ENCODE results near the gene CDKAL1.
"Not testable (repeated sequence)": the region's sequence is repeated elsewhere in the genome, so short reads cannot be mapped to it uniquely, and the experiment has no call there.

Gene CDKAL1

DNA sequence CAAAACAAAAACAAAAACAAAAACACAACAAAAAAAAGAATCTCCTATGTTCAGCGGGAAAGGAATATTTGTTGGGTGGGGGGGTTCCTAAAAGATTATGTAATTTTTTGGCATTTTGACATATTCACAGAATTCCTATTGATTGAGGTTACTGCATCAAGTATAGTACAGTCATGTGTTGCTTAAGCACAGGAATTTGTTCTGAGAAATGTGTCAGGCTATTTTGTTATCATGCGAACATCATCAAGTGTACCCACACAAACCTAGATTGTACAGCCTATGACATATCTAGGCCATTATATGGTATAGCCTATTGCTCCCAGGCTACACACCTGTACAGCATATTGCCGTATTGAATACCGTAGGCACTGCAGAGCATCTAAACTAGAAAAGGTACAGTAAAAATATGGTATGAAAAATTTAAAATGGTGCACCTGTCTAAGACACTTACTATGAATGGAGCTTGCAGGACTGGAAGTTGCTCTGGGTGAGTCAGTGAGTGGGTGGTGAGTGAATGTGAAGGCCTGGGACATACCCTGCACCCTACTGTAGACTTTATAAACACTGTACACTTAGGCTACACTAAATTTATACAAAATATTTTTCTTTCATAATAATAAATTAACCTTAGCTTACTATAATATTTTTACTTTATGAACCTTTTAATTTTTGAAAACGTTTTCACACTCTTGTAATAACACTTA lies 110.6 kb downstream of the CDKAL1 start:
- no peak for DNase-seq

DNA sequence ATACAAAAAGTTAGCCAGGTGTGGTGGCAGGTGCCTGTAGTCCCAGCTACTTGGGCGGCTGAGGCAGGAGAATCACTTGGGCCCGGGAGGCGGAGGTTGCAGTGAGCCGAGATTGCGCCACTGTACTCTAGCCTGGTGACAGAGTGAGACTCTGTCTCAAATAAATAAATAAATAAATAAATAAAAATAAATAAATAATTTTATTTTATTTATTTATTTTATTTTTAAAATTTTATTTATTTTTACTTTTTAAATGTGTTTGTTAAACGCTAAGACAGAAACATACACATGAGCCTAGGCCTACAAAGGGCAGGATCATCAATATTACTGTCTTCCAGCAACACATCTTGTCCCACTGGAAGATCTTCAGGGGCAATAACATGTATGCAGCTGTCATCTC lies 111.3 kb downstream of the CDKAL1 start:
- DNase-seq, result not testable (repeated sequence)

DNA sequence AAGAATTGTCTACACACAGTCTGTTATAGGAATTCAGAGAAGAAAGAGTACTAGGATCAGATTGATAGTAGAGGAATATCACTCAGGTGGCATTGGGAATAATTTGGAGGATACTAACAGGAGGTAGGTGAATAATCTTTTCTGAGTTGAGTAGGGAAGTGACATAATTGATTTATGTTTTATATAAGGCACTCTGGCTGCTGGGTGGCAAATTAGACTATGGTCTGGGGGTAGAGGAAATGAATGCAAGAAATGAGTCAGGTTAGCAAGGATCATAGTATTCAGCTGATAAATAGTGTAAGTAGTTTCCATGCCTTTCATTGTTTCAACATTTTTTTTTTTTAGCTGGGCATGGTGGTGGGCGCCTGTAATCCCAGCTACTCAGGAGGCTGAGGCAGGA lies 113.3 kb downstream of the CDKAL1 start:
- no peak for DNase-seq

DNA sequence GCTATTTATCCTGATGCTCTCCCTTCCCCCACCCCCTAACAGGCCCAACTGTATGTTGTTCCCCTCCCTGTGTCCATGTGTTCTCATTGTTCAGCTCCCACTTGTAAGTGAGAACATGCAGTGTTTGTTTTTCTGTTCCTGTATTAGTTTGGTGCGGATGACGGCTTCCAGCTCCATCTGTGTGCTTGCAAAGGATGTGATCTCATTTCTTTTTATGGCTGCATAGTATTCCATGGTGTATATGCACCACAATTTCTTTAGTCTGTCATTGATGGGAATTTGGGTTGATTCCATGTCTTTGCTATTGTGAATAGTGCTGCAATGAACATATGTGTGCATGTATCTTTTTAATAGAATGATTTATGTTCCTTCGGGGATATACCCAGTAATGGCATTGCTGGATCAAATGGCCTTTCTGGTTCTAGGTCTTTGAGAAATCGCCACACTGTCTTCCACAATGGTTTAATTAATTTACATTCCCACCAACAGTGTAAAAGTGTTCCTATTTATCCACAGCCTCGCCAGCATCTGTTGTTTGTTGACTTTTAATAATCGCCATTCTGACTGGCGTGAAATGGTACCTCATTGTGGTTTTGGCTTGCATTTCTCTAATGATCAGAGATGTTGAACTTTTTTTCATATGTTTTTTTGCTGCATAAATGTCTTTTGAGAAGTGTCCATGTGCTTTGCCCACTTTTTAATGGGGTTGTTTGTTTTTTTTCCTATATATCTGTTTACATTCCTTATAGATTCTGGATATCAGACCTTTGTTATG lies 115.6 kb downstream of the CDKAL1 start:
- not testable (repeated sequence) for DNase-seq

DNA sequence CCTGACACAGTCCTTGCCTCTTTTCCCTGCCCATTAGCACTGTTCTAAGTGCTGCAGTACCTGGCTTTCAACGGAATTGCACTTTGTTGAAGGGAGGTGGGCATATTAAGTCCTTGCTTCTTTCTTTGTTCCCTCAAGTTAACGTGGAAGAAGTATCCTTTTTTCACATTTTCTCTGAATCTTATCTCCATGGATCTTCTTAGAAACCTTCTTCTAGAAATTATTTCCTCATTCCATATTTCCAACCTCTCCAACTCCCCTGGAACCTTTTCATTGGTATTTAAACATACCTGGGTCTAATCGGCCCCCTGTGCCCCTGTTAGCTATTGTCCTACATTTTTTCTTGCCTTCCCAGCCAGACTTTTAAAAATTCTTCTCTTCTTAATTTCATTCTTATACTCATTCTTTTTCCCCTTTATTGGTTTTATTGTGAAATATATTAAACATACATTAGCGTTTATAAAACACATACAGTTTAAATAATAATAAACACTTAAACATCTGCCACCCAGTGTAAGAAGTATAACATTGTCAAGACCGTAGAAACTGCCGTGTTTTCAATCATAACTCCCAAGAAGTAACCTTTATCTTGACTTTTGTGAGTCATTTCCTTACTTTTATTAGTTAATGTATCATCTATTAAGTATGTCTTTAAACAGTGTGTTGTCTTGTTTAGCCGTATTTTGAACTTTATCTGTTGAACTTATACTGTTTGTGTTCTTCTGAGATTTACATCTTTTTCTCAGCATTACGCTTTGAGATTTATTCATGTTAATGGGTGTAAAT lies 118.2 kb downstream of the CDKAL1 start:
- DNase-seq, result no peak

DNA sequence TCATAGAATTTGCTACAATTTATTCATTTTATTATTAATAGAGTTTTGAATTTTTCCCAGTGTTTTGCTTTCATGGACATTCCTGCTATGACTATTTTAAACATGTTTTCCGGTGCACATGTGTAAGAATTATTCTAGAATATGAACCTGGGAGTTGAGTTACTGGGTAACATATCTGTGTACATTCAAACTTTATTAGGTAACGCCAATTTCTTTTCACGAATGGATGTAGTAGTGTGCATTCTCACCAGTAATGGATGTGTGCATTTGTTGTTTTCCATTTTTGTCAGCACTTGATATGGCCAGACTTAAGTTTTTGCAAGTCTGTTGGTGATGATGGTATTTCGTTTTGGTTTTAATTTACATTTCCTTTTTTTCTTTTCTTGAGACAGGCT lies 118.8 kb downstream of the CDKAL1 start:
- no peak for DNase-seq

DNA sequence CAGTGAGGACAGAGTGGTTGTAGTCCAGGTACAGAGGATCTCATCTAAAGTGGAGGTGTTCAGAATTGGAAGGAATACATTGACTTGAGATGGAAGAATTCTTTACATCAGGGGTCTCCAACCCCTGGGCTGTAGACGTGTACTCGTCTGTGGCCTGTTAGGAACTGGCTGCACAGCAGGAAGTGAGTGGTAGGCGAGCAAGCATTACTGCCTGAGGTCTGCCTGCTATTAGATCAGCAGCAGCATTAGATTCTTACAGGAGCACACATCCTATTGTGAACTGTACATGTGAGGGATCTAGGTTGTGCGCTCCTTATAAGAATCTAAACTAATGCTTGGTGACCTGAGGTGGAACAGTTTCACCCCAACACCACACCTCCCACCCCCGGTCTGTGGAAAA lies 121.1 kb downstream of the CDKAL1 start:
- no peak for DNase-seq

DNA sequence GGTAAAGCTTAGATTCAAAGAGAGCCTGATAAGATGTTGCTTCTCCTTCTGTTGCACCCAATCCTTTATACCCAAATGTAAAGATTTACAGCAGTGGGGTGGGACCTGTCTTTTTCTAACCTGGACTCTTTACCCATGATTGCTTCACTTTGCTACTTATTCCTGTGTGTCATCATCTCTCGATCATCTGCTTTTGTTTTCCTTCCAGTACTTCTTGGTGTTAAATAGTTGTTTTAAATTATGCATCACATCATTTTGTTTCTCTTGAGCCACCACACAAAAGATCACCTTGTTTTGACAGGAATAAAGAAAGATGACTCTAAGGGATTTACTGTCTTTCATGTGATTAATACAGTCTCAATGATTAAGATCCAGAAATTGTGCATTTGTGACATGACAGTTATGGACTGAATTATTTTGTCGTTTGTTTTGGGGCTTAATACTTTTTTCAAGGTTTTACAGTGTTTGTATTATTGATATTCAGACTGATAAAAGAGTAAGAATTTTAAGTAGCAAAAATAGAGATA lies 123.1 kb downstream of the CDKAL1 start:
- DNase-seq, result no peak

DNA sequence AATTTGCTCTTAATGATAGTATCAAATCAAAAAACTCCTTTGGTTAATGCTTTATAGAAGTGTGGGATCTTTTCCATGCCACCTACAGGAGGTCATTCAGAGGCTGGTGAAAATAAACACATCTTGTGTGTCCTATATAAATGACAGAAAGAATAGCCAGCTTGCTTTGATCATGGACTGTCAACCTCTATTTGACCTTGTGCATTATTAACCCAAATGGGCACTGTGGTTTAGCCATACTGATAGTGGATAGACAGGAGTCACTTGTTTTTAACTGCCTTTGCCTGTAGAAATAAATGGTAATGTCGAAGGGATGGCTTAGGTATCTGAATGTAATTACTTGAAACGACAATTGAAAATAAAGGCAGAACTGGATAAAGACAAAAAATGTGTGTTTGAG lies 123.8 kb downstream of the CDKAL1 start:
- no peak for DNase-seq

DNA sequence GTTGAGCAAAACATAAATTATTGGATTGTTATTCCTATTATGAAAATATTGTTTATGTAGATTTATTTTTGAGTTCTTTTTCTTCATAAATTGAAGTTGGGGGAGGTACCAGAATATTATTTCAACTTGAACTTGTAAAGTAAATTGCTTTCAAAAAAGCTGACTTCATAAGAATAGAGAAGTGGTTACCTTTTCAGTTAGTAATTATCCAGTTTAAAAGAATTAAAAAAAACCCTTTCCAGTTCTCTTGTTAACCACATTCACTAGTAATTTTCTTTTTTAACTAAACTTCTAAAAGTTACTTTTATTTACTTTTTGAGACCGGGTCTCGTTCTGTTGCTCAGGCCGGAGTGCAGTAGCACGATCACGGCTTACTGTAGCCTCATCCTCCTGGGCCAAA lies 124.3 kb downstream of the CDKAL1 start:
- no peak for DNase-seq

DNA sequence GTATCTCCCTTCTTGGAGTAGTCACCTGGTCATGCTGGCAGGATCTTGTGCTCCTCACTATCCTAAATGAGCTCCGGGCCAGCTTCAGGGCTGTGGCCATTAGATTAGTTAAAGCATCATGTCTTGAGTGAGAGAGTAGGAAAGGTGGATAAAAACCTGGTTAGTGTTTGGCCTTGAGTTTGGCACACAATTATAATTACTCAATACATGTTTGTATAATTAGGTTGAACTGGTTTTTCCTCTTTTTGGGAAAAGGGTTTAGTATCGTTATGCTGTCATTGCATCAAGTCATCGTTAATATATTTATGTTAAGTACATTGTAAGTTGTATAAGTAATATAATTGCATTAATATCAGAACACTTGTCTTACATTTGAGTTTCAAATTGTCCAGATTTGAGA lies 126.3 kb downstream of the CDKAL1 start:
- DNase-seq, result no peak

DNA sequence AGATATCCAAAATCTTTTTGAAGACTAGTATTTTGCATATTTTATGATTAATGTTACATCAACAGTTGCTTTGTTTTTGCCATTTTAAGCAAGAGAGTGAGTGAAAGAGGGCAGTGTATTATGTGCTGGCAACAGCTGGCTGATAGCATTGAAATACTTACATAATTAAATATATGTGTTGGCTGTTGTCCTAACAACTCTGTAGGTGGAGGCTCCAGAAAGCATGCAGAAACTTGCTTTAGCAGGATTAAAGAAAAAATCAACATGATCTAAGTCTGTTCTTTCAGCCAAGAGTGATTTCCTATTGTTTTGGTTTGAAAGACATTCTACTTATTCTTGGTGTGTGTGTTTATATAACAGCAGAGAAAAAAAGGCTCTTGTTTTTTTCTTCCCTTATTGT lies 127.5 kb downstream of the CDKAL1 start:
- no peak for DNase-seq

DNA sequence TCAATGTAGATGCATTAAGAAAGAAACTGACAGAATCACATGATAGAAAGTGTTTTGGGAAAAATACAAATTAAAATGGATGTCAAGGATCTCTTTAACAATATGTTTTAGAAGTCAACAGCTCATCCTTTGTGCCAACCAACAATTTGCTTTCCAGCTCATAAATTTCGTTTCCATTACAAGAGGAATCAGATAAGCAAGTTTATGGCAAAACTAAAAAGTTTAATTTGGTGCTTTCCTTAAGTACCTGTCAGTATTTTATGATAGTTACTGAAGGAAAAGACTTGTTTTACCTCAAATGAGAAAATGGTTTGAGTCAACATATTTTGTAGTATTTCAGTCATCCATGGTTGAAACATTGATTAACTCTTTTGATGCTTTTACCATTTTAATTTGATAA lies 130.0 kb downstream of the CDKAL1 start:
- no peak for DNase-seq

DNA sequence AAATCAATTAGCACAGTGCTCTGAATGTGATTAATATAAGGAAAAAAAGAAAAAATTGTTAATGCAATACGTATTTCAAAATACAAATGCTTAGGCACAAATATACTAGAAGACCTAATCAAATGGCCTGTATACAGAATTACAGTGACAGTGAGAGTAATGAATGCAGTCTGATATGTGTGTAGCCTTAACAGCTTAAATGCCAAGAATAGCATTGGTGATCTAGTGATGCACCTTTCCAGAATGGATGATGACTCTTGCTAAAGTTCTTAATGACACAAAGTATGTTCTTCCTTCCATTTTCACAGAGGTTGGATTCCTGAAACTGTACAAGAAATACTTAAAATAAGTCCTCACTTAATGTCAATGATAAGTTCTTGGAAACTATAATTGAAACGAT lies 131.0 kb downstream of the CDKAL1 start:
- DNase-seq, result no peak

DNA sequence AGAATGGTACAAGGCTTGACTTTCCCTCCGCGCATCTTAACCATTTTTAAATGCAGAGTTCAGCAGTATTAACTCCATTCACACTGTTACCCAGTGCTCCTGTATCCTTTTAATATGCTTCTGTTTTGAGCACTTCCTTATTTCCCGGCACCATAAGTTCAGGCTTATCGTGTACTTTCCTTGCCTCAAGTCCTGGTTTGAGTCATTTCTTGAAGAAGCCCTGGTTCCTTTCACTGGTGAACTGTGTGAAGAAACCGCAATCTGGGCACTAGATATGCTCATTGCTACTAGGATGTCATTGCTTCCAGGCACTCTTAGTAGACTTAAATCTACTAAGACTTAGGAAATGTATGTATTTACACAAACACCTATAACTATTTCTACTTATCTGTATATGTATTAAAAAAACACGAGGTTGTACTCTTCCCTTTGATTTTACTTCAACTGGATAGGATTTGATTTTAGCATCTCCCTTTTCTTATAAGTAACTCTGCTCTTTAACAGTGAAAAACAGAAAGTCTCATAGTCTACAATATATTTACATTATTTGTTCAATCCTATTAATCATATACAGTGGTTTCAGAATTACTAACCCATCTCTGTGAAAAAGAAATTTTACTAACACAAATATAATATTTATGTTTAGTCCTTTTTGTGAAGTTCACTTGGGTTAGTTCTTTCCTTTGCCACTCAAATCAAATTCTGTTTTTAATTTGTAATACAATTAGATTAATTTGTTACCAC lies 135.5 kb downstream of the CDKAL1 start:
- DNase-seq, result no peak

DNA sequence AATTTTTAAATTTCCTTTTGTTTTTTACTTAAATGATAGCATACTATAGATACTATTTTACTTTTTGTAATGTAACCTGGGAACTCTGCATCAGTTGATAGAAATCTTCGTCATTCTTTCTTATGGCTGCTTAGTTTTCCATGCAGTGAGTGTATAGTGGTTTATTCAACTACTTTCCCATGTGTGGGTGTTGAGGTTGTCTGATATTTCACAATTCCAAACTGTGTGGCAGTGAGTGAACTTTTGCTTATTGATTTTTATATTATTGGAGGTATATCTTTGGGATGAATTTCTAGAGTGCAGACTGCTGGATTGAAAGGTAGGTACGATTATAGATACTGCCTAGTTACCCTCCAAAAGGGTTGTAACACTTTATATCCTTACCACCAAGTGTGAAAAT lies 136.5 kb downstream of the CDKAL1 start:
- no peak for DNase-seq

DNA sequence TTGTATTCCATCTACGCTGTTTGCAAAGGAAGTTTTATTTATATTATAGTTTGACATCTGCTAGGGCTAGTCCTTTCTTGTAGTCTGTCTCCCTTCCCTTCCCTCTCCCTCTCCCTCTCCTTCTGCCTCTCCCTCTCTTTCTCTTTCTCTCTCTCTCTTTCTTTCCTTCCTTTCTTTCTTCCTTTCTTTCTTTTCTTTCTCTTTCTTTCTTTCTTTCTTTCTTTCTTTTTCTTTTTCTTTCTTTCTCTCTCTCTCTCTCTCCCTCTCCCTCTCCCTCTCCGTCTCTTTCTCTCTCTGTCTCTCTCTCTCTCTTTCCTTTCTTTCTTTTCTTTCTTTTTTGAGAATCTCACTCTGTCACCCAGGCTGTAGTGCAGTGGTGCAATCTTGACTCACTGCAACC lies 137.8 kb downstream of the CDKAL1 start:
- no peak for DNase-seq

DNA sequence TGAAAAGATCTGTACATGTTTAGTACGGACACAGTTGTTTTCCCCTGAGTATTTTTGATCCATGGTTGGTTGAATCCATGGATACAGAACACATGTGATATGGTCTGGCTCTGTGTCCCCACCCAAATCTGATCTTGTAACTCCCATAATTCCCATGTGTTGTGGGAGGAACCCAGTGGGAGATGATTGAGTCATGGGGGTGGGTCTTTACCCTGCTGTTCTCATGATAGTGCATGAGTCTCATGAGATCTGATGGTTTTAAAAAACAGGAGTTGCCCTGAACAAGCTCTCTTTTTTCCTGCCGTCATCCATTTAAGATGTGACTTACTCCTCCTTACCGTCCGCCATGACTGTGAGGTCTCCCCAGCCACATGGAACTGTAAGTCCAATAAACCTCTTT lies 139.2 kb downstream of the CDKAL1 start:
- no peak for DNase-seq

DNA sequence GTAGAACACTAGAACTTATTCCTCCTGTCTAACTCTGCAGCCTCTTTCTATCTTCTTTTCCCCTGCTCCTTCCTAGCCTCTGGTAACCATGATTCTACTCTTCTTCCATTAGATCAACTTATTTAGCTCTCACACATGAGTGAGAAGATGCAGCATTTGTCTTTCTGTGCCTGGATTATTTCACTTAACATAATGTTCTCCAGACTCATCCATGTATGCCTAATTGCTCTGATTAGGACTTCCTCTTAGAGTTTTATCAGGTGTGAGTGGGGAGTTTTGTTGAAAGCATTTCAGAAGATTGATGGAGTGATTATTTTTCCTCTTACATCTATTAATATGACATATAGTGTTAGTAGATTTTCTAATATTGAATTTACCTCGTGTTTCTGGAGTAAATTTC lies 140.4 kb downstream of the CDKAL1 start:
- no peak for DNase-seq

DNA sequence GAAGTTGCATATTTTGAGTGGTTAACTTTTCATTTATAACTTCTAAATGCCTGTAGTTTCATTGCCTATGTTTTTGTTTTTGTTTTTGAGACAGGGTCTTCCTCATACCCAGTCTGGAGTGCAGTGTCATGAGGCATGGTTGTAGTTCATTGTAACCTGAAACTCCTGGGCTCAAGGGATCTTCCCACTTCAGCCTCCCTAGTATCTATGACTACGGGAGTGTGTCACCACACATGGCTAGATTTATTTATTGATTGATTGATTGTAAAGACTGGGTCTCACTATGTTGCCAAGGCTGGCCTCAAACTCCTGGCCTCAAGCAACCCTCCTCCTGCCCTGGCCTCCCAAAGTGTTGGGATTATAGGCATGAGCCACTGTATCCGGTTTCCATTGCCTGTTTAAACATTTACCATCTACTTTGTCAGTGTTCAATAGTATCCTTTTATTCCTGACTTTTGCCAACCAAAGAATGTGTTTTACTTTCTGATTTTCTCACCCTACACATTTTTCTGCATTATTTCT lies 144.6 kb downstream of the CDKAL1 start:
- no peak for DNase-seq

DNA sequence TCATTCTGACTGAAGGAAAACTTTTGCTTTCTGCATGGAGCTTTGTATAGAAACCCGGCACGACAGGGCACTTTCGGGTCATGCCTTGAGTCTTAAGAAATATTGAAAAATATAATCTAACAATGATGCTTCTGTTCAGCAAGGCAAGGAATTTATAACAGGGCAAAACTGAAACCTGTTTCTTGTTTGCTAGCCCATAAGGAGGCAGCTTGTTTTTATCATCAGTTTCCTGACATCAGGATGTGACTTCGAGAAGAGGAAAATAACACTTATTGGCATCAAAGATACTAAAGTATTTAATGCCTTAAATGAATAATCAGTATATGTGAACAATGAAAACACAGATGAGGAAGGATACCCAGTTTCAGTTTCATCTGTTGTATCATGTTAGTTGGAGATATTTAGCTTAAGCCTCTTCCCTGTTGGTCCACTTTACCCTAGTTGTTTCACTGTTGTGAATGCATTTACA lies 146.5 kb downstream of the CDKAL1 start:
- no peak for DNase-seq

DNA sequence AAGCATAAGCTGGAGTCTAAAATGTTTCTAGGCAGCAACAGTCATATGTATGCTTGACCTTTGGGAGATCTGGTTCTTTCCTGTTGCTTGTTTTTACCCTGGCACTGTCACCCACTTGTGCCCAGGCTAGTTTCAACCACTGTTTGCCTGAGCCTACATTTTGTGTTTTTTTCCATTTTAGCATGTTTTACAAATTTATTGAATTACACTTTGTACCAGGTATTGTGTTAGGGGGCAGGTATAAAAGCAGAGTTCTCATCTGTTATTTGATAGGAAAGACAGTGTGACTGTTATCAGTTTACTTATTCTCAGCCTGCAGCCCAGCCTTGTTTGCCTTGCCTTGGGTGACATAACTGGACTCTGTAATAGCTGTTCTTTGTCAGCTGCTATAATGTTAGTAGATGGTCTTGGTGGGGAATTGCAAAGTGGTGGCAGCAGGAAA lies 147.0 kb downstream of the CDKAL1 start:
- DNase-seq, result no peak
